GM12872 (cell line): ENCODE results near the gene NELFE.

ENCODE experiments used
- CTCF ChIP-seq: IDR thresholded peaks from 3 replicates; pipeline ENCODE4 v1.5.1; 2011; ENCODE audit warnings: low read depth, mild to moderate bottlenecking, low read length, moderate library complexity; ENCODE audit not compliant: insufficient read depth

NELFE gene

GRCh38 chr6:31967926-31968320 is 9.2 kb upstream of the NELFE start:
- no peak for TF ChIP-seq CTCF

DNA sequence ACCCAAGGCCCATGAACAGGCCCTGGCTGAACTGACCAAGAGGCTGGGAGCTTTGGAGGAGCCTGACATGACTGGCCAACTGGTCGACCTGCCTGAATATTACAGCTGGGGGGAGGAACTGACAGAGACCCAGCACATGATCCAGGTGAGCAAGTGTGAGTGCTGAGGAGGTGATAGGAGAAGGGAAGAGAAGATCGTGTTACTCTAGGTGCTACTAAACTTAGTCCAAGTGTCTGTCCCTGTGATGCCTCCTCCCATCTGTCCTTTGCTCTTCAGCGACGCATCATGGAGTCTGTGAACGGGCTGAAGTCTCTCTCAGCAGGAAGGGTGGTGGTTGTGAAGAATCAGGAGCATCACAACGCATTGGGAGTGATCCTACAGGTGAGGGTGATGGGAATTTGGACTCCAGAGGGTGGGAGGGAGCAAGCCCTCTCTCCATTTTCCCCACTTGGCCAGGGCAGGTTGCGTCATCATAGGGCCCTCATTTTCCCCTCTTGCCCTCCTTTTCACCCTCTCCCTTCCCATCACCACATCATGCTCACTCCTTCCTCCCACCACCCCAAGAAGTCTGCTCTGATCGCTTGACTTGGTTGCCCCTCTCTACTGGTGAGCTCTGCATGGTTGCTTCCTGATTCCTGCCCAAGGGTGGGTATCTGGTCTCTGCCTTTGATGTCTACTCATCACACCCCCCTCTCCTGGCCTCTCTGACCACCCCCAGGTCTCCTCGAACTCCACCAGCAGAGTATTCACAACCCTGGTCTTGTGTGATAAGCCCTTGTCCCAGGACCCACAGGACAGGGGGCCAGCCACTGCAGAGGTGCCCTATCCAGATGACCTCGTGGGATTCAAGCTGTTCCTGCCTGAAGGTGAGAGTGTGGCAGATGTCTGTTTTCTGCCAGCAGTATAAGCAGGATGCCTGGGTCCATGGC is 8.5 kb upstream of the NELFE start:
- TF ChIP-seq CTCF, result no peak

DNA sequence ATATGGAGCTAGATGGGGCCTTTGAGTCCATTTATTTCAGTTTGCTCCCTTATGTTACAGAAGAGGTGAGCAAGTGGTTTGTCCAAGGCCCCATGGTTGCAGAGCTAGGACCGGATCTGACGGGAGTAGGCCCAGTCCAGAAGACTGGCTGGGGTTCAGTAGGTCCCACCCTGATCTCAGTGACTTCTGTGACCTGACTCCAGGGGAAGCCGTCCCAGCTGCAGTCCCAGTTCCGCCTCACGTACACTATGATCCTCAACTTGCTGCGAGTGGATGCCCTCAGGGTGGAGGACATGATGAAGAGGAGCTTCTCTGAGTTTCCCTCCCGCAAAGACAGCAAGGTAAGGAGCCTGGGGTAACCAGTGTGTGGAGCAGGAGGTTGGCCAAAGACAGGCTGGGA is 7.7 kb upstream of the NELFE start:
- no peak for TF ChIP-seq CTCF

- no peak for TF ChIP-seq CTCF
Observed at GRCh38 chr6:31965700-31966099, 6.9 kb upstream of the NELFE start.

- no peak for TF ChIP-seq CTCF
Observed at GRCh38 chr6:31963921-31964320, 5.2 kb upstream of the NELFE start.

- TF ChIP-seq CTCF, result no peak
Observed at GRCh38 chr6:31961616-31962015, 2.8 kb upstream of the NELFE start.

- no peak for TF ChIP-seq CTCF
Observed at GRCh38 chr6:31958412-31958740, 395 bp downstream of the NELFE start.
